ENCODE data around the gene CCDC8.
"Not testable (repeated sequence)": the region's sequence is repeated elsewhere in the genome, so short reads cannot be mapped to it uniquely, and the experiment has no call there.

CCDC8 gene

GRCh38 chr19:46428239-46429135, 15.1 kb upstream of the CCDC8 start, which contains the start of gene PNMA8C:
Gene PNMA8C, minus strand, starts transcription at chr19:46428936. Its CDS starts 577 bp downstream, at chr19:46428359.
- peak; percentile 21 for DNase-seq (ENCODE audit: low read depth)

GRCh38 chr19:46427518-46428045, 14.2 kb upstream of the CCDC8 start:
- DNase-seq (ENCODE audit: low read depth), result no peak

- DNase-seq (ENCODE audit: low read depth), result no peak
Observed at GRCh38 chr19:46426506-46427162, 13.3 kb upstream of the CCDC8 start.

DNA sequence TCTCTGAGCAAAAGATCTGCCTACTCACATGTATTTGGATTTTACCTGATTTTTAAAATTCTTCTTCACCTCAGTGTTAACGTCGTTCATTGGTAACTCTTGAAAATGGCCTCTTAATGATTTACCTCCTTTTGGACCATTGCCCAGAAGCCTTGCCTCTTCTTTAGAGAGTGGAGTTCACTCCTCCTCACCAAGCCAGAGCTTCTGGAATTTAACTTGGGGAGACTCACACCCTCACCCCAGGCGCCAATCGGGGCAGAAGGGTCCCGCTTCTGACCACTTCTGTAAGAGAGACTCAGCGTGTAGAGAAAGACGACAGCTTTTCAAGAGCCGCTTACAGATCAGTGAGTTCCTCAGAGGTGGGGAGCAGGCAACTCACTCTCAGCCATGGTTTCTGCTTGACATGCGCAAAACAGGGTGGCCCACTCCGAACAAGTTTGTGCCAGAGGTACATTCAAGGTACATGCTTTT, 12.7 kb upstream of the CCDC8 start:
- DNase-seq (ENCODE audit: low read depth), result no peak

GRCh38 chr19:46423188-46423587, 9.8 kb upstream of the CCDC8 start:
- no peak for DNase-seq (ENCODE audit: low read depth)

GRCh38 chr19:46422344-46422743, 9.0 kb upstream of the CCDC8 start:
- DNase-seq (ENCODE audit: low read depth), result no peak

GRCh38 chr19:46420056-46420455, 6.7 kb upstream of the CCDC8 start:
- no peak for DNase-seq (ENCODE audit: low read depth)

DNA sequence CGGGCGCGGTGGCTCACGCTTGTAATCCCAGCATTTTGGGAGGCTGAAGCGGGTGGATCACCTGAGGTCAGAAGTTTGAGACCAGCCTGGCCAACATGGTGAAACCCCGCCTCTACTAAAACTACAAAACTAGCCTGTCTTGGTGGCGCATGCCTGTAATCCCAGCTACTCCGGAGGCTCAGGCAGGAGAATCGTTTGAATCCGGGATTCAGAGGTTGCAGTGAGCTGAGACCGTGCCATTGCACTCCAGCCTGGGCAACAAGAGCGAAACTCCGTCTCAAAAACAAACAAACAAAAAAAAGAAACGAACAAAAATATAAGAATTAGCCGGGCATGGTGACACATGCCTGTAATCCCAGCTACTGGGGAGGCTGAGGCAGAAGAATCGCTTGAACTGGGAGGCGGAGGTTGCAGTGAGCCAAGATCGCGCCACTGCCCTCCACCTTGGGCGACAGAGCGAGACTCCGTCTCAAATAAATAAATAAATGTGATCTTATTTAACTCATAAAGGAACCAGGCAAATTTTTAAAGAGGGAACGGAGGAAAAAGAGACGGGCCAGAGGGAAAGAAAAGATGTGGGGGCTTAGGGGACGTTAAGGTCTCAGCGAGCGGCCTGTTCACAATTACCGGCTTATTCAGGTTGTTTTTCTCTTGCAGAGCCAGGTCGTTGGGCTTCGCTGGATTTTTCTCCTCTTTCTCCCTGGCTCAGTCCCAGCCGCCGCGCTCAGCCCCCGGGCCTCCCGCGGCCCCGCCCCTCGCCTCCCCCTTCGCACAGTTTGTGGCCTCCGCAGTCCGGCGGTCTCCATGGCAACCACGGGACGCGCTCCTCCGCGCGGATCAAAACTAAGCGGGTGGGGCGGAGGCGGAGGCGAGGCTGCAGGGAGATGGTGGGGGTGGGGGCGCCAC, 2.7 kb upstream of the CCDC8 start:
- not testable (repeated sequence) for DNase-seq (ENCODE audit: low read depth)

- not testable (repeated sequence) for DNase-seq (ENCODE audit: low read depth)
Observed at GRCh38 chr19:46414899-46415298, 1.5 kb upstream of the CCDC8 start.

DNA sequence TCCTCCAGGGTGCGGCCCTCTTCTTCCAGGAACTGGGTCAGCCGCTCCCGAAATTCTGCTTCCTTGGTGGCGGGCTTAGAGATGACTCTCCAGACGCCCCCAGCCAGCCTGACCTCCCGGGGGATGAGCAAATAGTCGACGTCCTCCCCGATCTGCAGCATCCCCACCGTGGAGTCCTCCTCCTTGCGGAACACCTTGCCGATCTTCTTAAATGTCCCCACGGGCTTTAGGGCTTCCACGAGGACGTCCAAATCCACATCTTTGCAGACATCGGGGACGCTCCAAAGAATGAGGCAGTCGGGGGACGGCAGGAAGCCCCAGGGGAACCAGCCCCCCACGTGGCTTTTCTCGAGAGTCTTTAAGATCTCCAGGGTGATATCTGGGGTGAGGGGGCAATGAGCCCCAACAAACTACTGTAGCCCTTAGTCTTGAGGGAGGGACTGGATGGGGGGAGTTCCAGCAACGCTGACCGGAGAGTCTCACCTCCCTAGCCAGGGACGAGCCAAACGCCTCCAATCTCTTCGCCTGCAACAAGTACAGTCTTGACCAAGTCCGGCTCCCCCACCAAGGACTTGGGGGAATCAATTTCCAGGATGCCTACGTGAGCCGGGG, 608 bp downstream of the CCDC8 start:
- no peak for DNase-seq (ENCODE audit: low read depth)

DNA sequence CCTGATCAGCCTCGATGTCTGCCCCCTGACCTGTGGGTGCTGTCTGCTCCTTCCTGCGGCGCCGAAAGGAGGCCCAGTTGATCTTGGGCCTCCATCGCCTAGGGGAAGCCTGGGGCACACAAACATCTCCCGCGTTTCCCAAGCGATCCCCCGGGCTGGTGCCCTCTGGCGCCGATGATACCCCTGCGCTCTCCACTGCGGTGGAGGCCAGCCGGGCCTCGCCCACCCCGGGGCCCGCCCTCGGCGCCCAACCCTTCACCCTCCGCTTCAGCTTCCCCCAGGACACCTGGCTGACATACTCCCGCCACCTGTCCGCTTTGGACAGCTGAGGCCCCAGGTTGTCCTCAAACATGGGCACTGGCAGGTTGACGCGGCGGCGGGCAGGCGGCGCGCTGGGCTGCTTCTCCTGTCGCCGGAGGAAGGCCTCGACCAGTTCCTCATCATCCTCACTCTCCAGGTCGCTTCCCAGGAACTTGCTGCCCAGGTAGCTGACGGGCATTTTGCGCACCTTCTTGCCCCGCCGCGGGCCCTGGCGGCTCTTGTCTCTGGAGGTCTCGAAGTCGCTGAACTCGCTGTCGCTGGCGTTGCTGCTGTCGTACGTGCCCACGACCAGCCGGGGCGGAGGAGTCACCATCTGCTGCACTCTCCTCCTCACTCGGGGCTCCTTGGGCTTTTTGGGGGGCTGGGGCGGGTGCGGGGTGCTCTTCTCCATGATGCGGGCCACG, 1.3 kb downstream of the CCDC8 start:
- DNase-seq (ENCODE audit: low read depth), result no peak

DNA sequence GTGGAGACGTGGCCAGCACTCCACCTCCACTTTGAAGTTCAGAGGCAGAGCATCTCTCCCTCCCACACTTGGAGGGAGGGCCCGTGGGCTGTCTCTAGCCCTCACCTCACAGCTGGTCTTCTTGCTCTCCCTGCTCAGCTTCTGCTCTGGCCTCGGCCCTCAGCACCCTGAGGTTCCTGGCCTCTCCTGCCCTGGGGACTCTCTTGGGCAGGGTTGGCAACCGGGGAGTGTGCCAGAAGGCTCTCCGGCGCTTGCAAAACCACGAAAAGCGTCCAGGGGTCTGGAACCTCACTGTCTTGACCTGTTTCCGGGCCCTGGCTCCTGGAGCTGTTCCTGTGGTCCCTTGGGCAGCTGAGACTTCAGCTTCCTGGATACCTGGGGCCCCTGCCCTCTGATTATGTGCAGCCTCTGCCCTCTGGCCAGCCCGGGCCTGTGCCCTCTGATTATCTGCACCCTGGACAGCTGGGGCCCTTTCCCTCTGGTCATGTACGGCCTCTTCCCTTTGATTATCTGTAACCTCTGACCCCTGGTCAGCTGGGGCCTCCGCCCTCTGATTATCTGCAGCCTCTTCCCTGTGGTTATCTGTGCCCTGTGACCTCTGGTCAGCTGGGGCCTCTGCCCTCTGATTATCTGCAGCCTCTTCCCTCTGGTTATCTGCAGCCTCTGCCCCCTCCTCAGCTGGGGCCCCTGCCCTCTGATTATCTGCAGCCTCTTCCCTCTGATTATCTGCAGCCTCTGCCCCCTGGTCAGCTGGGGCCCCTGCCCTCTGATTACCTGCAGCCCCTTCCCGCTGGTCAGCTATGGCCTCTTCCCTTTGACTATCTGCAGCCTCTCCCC, 2.1 kb downstream of the CCDC8 start:
- no peak for DNase-seq (ENCODE audit: low read depth)

DNA sequence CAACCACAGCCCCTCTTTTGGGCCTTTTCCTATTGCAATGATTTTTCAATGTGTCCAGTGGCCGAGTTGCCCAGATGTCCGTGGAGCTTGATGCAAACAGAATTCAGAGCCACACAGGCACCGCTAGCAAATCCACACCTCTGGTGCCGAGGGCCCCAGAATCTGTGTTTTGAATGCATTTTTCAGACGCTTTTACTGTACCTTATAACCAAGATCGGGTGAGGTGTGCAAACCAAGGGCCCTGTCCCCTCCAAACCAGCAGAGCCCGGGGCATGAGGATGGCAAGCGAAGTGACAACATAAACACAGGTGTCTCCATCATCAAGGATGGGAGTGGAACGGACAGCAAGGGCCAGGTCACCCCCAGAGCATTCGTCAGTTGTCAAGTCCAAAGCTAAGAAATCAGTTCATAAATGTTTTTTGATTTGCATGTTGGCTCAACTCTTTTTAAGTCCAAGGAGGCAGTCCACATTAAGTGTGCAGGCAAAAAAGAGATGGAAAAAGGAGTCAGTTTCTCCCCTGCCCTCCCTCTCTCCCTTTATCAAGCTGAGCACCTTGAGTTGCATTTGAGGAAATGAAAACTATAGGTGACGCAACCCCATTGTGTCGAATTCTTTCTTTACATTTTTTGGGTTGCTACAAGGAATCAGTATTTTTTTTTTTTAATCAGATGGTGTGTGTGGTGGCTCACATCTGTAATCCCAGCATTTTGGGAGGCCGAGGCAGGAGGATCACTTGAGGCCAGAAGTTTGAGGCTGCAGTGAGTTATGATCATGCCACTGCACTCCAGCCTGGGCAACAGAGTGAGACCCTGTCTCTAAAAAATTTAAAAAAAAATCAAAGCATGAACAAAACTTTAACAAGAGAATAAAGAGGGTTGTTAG, 2.9 kb downstream of the CCDC8 start:
- DNase-seq (ENCODE audit: low read depth), result no peak

DNA sequence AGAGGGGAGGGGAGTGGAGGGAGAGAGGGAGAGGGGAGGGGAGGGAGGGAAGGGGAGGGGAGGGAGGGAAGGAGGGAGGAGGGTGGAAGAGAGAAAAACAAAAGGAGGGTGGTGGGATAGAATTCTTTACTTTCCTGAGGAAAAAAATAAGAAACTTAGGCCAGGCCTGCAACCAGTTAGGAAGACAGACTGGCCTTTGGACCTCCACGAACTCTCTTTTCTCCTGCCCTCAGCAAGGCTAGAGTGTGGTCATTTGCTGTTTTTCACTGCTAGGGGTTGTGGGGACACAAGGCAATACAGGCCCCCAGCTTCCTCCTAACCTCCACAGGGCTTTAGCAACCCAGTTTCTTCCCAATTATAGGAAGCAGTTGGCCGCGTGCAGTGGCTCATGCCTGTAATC, 4.2 kb downstream of the CCDC8 start:
- DNase-seq (ENCODE audit: low read depth), result no peak

GRCh38 chr19:46408664-46409039, 4.7 kb downstream of the CCDC8 start:
- DNase-seq (ENCODE audit: low read depth), result no peak

DNA sequence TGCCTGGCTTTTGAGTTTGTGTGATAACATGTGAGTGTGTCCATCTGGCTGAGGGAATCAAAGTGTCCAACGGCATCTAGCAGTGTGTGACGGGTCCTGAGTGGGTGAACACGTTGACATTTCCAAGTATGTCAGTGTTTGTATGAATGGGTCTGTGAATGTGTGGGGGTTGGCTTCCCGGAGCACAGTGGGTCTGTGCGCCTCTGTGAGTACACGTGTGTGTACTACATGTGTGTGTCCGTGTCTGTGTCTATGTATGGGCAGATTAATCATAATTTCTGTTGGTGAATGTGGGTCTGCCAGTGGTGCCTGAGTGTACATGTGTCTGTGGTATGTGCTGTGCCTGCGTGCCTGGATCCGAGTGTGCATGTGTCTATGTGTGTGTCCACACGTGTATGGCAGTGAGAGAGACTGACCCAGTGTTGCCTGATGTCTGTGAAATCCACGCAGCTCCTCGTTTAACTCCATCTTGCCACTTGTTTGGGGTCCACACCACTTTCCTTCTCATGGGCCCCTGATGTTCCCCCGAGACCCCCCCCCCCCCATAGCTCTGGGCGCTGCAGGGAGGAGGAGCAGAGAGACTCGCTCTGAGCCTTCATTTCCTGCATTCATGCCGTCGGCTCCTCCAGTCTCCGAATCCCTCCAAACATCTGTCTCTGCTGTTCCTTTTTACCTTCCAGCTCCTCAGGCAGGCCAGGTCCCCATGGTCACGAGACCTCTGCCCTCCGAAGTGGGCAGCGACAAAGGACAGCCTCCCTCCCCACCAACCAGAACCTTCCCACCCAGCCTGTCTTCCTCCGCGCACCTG, 5.3 kb downstream of the CCDC8 start:
- DNase-seq (ENCODE audit: low read depth), result no peak

- no peak for DNase-seq (ENCODE audit: low read depth)
Observed at GRCh38 chr19:46406976-46407375, 6.4 kb downstream of the CCDC8 start.

Measured in activated T-cell treated with anti-CD3 and anti-CD28 coated beads for 1 hour (primary cell).